Activated T-cell treated with anti-CD3 and anti-CD28 coated beads, Interleukin-2, amount 50 U/mL, for 4 hours (primary cell): Measurements from ENCODE around the gene HIC2. TPM values are rescaled to one million over a fixed set of nuclear protein-coding genes. Genes with fewer than 3 reads are reported as not detected.

ENCODE experiments used
- ATAC-seq, 2 donors: fragments of 200-7000 bp; cut with Tn5 transposase; one replicate each; pipeline ENCODE4 v1.10.0; 2021
- DNase-seq: peaks from one replicate; pipeline ENCODE4 v3.0.0-alpha.2; 2020
- H3K27me3 Mint-ChIP-seq: one replicate; pipeline ENCODE4 v1.8.0; 2021; ENCODE audit warnings: low read depth, mixed read lengths
- H3K36me3 Mint-ChIP-seq: one replicate; pipeline ENCODE4 v1.8.0; 2022; ENCODE audit warnings: mixed read lengths; ENCODE audit not compliant: insufficient read depth
- H3K4me1 Mint-ChIP-seq: one replicate; pipeline ENCODE4 v1.8.0; 2021; ENCODE audit warnings: low read depth, mixed read lengths
- H3K4me3 Mint-ChIP-seq: one replicate; pipeline ENCODE4 v1.8.0; 2021; ENCODE audit warnings: mild to moderate bottlenecking, moderate library complexity, mixed read lengths
- H3K9me3 Mint-ChIP-seq: one replicate; pipeline ENCODE4 v1.8.0; 2021; ENCODE audit warnings: mixed read lengths
- total RNA-seq, 3 donors: library from RNA; stranded (reverse); gene quantifications; one replicate each; pipeline ENCODE4 v1.2.1, GENCODE V29; 2021

HIC2 gene
- total RNA-seq, 3 donors from 2014 or later = 8.1 to 8.8 (median 8.2) TPM

- DNase-seq = no peak
- Mint-ChIP-seq H3K4me1 (no peaks in the 10 kb centered on the region), H3K9me3 (no peaks in the 10 kb centered on the region)
Measured at GRCh38 chr22:21443057-21443734, 26.0 kb downstream of the HIC2 start.

GRCh38 chr22:21443735-21444421 lies 26.7 kb downstream of the HIC2 start:
- peak; percentile 3 for DNase-seq
- Mint-ChIP-seq H3K27me3 (no peaks in the 10 kb centered on the region), H3K4me1 (no peaks in the 10 kb centered on the region), H3K36me3 (peaks cover 5% of the 10 kb centered on the region), H3K4me3 (no peak overlapping the region), H3K9me3 (no peaks in the 10 kb centered on the region)
- ATAC-seq = no peak

More at GRCh38 chr22:21443057-21443734, 26.0 kb downstream of the HIC2 start:
- ATAC-seq = no peak
- peaks cover 5% of the 10 kb centered on the region for H3K36me3 Mint-ChIP-seq
- H3K27me3 Mint-ChIP-seq = no peaks in the 10 kb centered on the region
- H3K4me3 Mint-ChIP-seq = no peak overlapping the region

GRCh38 chr22:21444701-21445436 lies 27.7 kb downstream of the HIC2 start:
- H3K4me3 Mint-ChIP-seq = no peak overlapping the region
- no peaks in the 10 kb centered on the region for H3K9me3 Mint-ChIP-seq
- H3K27me3 Mint-ChIP-seq = no peaks in the 10 kb centered on the region
- DNase-seq (no peak), ATAC-seq (no peak)
- peaks cover 5% of the 10 kb centered on the region for H3K36me3 Mint-ChIP-seq
- no peaks in the 10 kb centered on the region for H3K4me1 Mint-ChIP-seq

- no peak for DNase-seq
- Mint-ChIP-seq H3K4me1 (no peaks in the 10 kb centered on the region), H3K4me3 (no peak overlapping the region), H3K9me3 (no peaks in the 10 kb centered on the region), H3K36me3 (peaks cover 5% of the 10 kb centered on the region), H3K27me3 (no peaks in the 10 kb centered on the region)
- no peak for ATAC-seq
Measured at GRCh38 chr22:21445437-21446127, 28.4 kb downstream of the HIC2 start.

GRCh38 chr22:21446128-21446826 lies 29.1 kb downstream of the HIC2 start:
- H3K9me3 Mint-ChIP-seq = no peaks in the 10 kb centered on the region
- no peak for ATAC-seq
- peaks cover 5% of the 10 kb centered on the region for H3K36me3 Mint-ChIP-seq
- no peaks in the 10 kb centered on the region for H3K4me1 Mint-ChIP-seq
- no peaks in the 10 kb centered on the region for H3K27me3 Mint-ChIP-seq
- no peak overlapping the region for H3K4me3 Mint-ChIP-seq
- DNase-seq = no peak

GRCh38 chr22:21446827-21447690 lies 29.9 kb downstream of the HIC2 start:
- Mint-ChIP-seq H3K4me1 (no peaks in the 10 kb centered on the region), H3K4me3 (no peak overlapping the region), H3K27me3 (no peaks in the 10 kb centered on the region), H3K36me3 (peaks cover 5% of the 10 kb centered on the region), H3K9me3 (no peaks in the 10 kb centered on the region)
- DNase-seq (no peak), ATAC-seq (no peak)

GRCh38 chr22:21447694-21448402 lies 30.7 kb downstream of the HIC2 start:
- DNase-seq (no peak), ATAC-seq (no peak)
- Mint-ChIP-seq H3K9me3 (no peaks in the 10 kb centered on the region), H3K36me3 (peaks cover 5% of the 10 kb centered on the region), H3K4me3 (no peak overlapping the region), H3K27me3 (no peaks in the 10 kb centered on the region), H3K4me1 (no peaks in the 10 kb centered on the region)

GRCh38 chr22:21448627-21449416 lies 31.7 kb downstream of the HIC2 start:
- Mint-ChIP-seq H3K4me1 (no peaks in the 10 kb centered on the region), H3K36me3 (peaks cover 5% of the 10 kb centered on the region), H3K4me3 (no peak overlapping the region), H3K9me3 (no peaks in the 10 kb centered on the region), H3K27me3 (no peaks in the 10 kb centered on the region)
- no peak for ATAC-seq
- DNase-seq = no peak

GRCh38 chr22:21449531-21450319 lies 32.6 kb downstream of the HIC2 start:
- Mint-ChIP-seq H3K9me3 (no peaks in the 10 kb centered on the region), H3K27me3 (no peaks in the 10 kb centered on the region), H3K36me3 (peaks cover 3% of the 10 kb centered on the region), H3K4me1 (no peaks in the 10 kb centered on the region), H3K4me3 (no peak overlapping the region)
- DNase-seq = no peak
- ATAC-seq = no peak

- DNase-seq (no peak), ATAC-seq (no peak)
- Mint-ChIP-seq H3K4me1 (no peaks in the 10 kb centered on the region), H3K27me3 (no peaks in the 10 kb centered on the region), H3K36me3 (no peaks in the 10 kb centered on the region), H3K4me3 (no peak overlapping the region), H3K9me3 (no peaks in the 10 kb centered on the region)
Measured at GRCh38 chr22:21450320-21450831, 33.2 kb downstream of the HIC2 start.

GRCh38 chr22:21450858-21451353 lies 33.7 kb downstream of the HIC2 start:
- ATAC-seq (no peak), DNase-seq (no peak)
- Mint-ChIP-seq H3K4me1 (no peaks in the 10 kb centered on the region), H3K36me3 (no peaks in the 10 kb centered on the region), H3K9me3 (no peaks in the 10 kb centered on the region), H3K27me3 (no peaks in the 10 kb centered on the region), H3K4me3 (no peak overlapping the region)
